ENCODE results near the gene RPH3AL. TPM values are rescaled to one million over a fixed set of nuclear protein-coding genes. Genes with fewer than 3 reads are reported as not detected.

RPH3AL gene
- total and polyA plus RNA-seq, 5 donors, result 4.7 to 11.5 (median 9.1) TPM

DNA sequence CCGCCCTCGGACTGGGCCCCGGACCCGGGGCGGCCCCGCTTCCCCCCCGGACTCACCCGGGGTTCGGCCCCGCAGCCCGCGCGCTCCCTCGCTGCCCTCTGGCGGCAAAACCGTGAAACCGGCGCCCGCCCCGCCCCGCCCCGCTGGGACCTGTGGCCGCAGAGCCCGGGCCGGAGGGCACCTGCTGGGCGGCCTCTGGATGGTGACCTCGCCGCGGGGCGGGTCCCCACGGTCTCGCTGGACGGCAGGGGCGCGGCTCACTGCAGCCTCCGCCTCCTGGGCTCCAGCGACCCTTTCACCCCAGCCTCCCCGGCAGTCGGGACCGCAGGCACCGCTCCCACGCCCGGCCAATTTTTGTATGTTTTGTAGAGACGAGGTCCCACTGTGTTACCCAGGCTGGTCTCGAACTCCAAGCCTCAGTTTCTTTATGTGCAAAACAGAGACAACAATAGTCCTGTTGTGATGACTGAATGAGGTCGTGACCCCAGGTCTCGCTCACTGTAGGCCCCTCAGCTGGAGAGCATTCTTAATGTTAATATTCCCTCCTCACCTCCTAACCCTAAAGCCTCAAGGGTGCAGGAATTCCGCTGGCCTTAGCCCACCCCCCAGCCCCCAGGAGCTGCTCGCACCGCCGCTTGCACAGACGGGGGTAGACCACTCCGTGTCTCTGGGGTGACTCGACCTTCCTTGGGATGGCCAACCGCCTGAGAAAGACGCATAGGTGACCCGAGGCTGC, 33.7 kb upstream of the RPH3AL start:
- H3K9me3 ChIP-seq (ENCODE audit: control insufficient read depth, low read length), result no peaks in the 10 kb centered on the region
- H3K27me3 ChIP-seq (ENCODE audit: control insufficient read depth, insufficient read depth), result no peaks in the 10 kb centered on the region
- peak overlapping the region; percentile 5 for H3K27ac ChIP-seq (ENCODE audit: low read length)
- H3K4me1 ChIP-seq (ENCODE audit: control insufficient read depth, insufficient read depth, low read length), result no peaks in the 10 kb centered on the region
- intact Hi-C loops (cut with DNase I), result loop anchor here in 2 of 4 donors (5.0 kb wide), 1 partner anchor 224 kb away; no protein-coding TSS in a partner anchor
- DNase-seq (peak; percentile 79 to 94 (median 92)), ATAC-seq (peak; percentile 81 to 85)
- 12% methylated on average over 57 of the region's 57 CpGs for WGBS
- peak overlapping the region; percentile 89 for H3K4me3 ChIP-seq (ENCODE audit: low read length)

DNA sequence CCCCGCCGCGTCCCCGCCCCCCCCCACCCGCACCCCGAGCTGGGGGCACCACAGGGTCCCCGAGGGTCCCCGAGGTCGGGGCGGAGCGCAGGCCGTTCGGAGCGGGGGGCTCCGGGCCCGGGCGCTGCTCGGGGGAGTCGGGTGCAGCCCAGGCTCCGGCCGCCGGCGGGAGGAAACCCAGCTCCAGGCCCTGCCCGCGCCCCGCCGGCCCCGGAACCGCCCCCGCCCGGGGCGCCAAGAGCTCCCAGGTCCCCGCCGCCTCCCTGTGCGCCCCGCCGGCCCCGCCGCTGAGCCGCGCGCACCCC, 33.2 kb upstream of the RPH3AL start:
- peak overlapping the region; percentile 5 for H3K27ac ChIP-seq (ENCODE audit: low read length)
- H3K9me3 ChIP-seq (ENCODE audit: control insufficient read depth, low read length), result no peaks in the 10 kb centered on the region
- ATAC-seq (no peak), DNase-seq (peak in 1 of 3 donors; percentile 31)
- H3K4me1 ChIP-seq (ENCODE audit: control insufficient read depth, insufficient read depth, low read length), result no peaks in the 10 kb centered on the region
- under 1% methylated on average over 41 of the region's 42 CpGs for WGBS
- intact Hi-C loops (cut with DNase I), result loop anchor here in 2 of 4 donors (5.0 kb wide), 1 partner anchor 223 kb away; no protein-coding TSS in a partner anchor
- H3K27me3 ChIP-seq (ENCODE audit: control insufficient read depth, insufficient read depth), result no peaks in the 10 kb centered on the region
- H3K4me3 ChIP-seq (ENCODE audit: low read length), result peak overlapping the region; percentile 89

DNA sequence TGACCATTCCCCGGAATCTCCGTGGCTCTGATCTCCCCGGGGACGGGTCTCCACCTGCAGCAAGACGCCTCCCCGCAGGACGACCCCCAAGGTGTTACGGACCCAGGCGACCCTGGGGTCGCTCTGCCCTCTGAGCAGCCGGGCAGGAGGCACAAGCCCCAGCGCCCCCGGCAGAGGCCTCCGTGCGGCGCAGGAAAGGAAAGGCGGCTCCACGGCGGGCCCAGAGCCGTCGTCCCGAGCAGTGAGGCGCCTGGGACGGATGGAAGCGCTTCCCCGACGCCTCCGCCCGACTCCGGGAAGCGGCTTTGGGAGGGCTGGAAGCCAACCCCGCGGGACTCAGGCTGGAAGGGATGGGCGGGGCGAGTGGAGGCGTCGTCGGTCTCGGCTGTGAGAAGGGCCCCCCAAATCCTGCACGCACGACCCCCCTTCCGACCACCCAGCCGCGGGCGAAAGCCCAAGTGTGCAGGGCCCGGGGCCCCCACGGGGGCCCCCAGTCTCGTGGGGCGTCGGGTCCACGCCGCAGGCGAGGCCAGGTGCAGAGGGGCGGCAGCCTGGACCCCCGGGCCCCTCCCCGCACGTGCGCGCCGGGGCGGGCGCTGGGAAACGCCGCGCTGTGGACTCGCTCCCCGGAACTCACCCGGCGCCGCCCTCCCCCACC, 32.7 kb upstream of the RPH3AL start:
- ATAC-seq, result peak; percentile 78 to 85
- WGBS, result under 1% methylated on average over 70 of the region's 70 CpGs
- Histone ChIP-seq H3K9me3 (ENCODE audit: control insufficient read depth, low read length) (no peaks in the 10 kb centered on the region), H3K4me1 (ENCODE audit: control insufficient read depth, insufficient read depth, low read length) (no peaks in the 10 kb centered on the region), H3K27ac (ENCODE audit: low read length) (peak overlapping the region; percentile 94), H3K27me3 (ENCODE audit: control insufficient read depth, insufficient read depth) (no peaks in the 10 kb centered on the region), H3K4me3 (ENCODE audit: low read length) (peak overlapping the region; percentile 89)
- intact Hi-C loops (cut with DNase I), result loop anchor here in 2 of 4 donors (5.0 kb wide), 1 partner anchor 223 kb away; no protein-coding TSS in a partner anchor
- peak; percentile 80 to 89 (median 89) for DNase-seq

DNA sequence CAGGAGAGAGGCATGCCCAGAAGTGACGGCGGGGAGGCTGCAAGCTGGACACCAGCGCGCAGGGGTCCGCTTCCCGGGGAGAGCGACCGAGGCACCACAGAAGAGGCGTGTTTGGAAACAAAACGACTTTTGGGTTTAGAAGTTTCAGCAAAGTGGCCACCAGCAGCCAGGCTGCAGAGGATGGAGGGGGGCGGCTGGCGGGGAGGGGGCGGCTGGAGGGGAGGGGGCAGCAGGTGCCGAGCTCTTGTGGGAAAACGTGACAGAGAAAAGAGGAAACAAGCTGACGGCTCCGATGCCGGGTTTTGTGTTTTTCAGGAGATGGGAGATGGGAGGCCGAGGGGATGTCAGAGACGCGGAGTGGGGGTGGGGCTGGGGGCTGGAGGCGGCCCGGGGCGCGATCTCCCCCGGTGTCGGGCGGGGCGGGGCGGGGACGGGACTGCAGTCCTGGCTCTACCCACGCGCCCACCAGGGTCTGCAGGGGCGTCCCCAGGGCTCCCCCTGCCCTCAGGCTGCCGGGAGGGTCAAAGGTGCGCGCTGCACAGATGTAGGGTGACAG, 32.1 kb upstream of the RPH3AL start:
- Histone ChIP-seq H3K9me3 (ENCODE audit: control insufficient read depth, low read length) (no peaks in the 10 kb centered on the region), H3K4me3 (ENCODE audit: low read length) (peak overlapping the region; percentile 89), H3K4me1 (ENCODE audit: control insufficient read depth, insufficient read depth, low read length) (no peaks in the 10 kb centered on the region), H3K27ac (ENCODE audit: low read length) (peak overlapping the region; percentile 94), H3K27me3 (ENCODE audit: control insufficient read depth, insufficient read depth) (no peaks in the 10 kb centered on the region)
- DNase-seq (peak in 1 of 3 donors; percentile 69), ATAC-seq (peak; percentile 20)
- WGBS, result 37% methylated on average over 37 of the region's 37 CpGs
- intact Hi-C loops (cut with DNase I), result loop anchor here in 2 of 4 donors (5.0 kb wide), 1 partner anchor 222 kb away; no protein-coding TSS in a partner anchor

DNA sequence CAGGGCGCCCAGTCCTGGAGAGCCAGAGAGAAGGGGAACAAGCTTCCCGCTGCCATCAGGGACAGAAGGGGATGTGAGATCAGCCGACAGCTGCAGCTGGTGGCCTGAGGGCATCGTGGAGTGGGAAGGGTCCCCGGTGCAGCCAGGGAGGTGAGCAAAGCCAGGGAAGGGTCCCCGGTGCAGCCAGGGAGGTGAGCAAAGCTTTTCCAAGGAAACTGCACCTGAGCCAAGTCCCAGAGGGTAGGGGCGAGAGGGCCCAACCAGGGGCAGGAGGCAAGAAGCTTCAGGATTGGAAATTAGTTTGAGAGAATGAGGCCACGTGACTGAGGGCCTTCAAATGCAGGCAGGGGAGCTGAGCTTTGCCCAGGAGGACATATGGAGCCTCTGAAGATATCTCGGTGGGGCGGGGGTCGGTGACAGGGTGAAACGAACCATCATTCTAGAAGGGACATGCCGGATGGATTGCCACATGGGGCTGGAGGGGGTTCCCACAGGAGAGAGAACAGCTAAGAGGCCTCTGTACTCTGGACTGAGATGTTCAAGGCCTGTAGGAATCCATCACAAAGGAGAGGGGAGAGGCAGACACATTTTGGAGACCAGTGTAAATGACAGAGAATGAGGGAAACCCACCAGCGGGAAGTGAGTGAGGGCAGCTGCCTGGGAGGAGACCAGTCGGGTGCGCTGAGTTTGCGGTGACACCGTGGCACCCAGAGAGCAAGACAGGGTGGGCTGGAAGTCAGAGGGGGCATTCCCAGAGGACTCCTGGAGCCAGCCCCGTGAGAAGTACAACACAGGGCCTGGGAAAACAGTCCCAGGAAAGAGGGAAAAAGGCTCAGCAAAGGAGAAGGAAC, 31.4 kb upstream of the RPH3AL start:
- intact Hi-C loops (cut with DNase I), result no loop called here
- 86% methylated on average over 19 of the region's 19 CpGs for WGBS
- Histone ChIP-seq H3K27me3 (ENCODE audit: control insufficient read depth, insufficient read depth) (no peaks in the 10 kb centered on the region), H3K27ac (ENCODE audit: low read length) (no peak overlapping the region), H3K4me3 (ENCODE audit: low read length) (no peak overlapping the region), H3K9me3 (ENCODE audit: control insufficient read depth, low read length) (no peaks in the 10 kb centered on the region), H3K4me1 (ENCODE audit: control insufficient read depth, insufficient read depth, low read length) (peaks cover 3% of the 10 kb centered on the region)
- ATAC-seq (no peak), DNase-seq (no peak)

DNA sequence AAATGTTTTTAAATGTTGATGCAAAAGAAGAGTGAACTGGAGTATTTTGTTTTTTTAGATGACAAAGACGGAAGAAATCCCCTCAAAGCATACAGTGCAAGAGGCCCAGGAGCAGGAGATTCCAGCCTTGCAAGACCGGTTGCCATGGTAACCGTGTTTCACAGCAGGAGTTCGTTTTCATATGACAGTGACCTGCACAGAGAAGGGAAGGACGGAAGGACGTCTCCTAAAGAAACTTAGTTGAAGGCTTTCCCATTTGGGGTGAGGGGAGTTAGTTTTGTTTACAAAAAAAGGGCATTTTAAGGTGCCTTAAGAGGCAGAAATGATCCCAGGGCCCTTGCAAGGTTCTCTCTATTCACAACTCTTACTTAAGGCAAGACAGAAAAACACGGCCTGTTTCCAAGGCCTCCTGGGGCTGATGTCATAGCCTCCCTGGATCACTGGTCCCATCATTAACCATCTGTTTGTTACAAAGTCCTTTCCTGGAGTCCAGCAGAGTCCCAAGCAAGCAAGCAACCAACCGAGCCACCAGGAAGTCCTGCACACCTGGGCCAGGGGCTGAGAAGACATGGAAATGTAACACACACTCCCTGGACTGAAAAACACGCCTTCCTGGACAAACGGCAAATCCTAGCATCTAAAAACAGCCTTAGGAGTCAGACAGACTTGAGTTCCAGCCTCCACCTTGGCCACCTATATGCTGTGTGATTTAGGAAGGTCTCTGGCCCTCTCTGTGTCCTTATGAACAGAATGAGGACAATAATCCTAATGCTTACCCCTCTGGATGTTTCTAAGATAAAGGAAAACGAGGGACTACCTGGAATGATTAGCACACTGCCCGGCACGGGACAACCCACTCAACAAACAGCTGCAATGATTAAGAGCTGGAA, 30.3 kb upstream of the RPH3AL start:
- no peak for ATAC-seq
- intact Hi-C loops (cut with DNase I), result no loop called here

DNA sequence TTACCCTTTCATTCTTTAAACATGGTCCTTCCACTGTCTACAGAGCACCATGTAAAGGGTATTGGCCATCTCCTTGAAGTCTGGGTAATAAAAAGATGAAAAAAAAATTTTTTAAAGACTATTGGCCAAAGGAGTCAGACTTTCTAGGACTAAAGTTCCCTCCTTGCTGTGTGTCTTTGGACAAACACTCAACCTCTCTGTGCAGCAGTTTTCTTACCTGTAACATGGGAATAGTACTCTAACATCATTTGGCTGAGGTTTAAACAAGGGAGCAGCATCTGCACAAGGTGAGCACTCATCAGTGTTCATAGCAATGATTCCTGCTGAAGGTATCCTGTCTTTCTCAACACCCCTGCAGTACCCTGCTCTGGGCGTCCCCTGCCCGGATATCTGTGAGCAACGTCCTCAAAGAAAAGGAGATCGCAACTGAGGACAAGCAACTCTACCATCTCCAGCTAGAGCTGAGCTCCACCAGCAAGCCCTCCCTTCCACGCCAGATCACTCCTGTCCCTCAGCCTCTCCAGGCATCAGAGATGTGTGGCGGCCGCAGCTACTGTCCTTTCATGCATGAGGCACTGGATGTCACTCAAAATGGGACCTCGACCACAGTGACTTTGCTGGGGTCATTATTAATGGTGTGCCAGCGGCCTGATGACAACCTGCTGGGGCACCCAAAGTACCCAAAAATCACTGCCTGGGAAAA, 29.5 kb upstream of the RPH3AL start:
- H3K27me3 ChIP-seq (ENCODE audit: control insufficient read depth, insufficient read depth), result no peaks in the 10 kb centered on the region
- intact Hi-C loops (cut with DNase I), result no loop called here
- no peak overlapping the region for H3K4me3 ChIP-seq (ENCODE audit: low read length)
- ATAC-seq (no peak), DNase-seq (no peak)
- 81% methylated on average over 9 of the region's 9 CpGs for WGBS
- H3K4me1 ChIP-seq (ENCODE audit: control insufficient read depth, insufficient read depth, low read length), result peaks cover 4% of the 10 kb centered on the region
- H3K27ac ChIP-seq (ENCODE audit: low read length), result no peak overlapping the region
- H3K9me3 ChIP-seq (ENCODE audit: control insufficient read depth, low read length), result no peaks in the 10 kb centered on the region

More for the DNA sequence above, 30.3 kb upstream of the RPH3AL start:
- Histone ChIP-seq H3K27ac (ENCODE audit: low read length) (no peak overlapping the region), H3K4me1 (ENCODE audit: control insufficient read depth, insufficient read depth, low read length) (peaks cover 4% of the 10 kb centered on the region), H3K4me3 (ENCODE audit: low read length) (no peak overlapping the region), H3K27me3 (ENCODE audit: control insufficient read depth, insufficient read depth) (no peaks in the 10 kb centered on the region), H3K9me3 (ENCODE audit: control insufficient read depth, low read length) (no peaks in the 10 kb centered on the region)
- no peak for DNase-seq
- 58% methylated on average over 13 of the region's 13 CpGs for WGBS

DNA sequence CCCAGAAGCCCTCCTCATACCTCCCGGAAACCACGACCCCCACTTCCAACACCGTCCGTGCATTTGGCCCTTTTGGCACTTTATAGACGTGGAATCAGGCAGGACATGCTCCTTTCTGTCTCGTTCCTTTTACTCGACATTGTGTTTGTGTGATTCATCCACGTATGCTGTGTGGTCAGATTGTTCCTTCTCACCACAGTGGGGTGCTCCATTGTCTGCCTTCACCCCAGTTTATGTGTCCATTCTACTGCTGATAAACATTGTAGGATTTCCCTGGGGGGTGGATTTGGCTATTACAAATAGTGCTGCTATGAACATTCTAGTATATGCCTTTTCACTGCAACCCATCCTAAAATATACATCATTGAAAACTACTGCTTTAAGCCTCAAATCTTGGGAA, 28.9 kb upstream of the RPH3AL start:
- 58% methylated on average over 8 of the region's 8 CpGs for WGBS
- Histone ChIP-seq H3K27ac (ENCODE audit: low read length) (no peak overlapping the region), H3K9me3 (ENCODE audit: control insufficient read depth, low read length) (no peaks in the 10 kb centered on the region), H3K4me1 (ENCODE audit: control insufficient read depth, insufficient read depth, low read length) (peaks cover 4% of the 10 kb centered on the region), H3K4me3 (ENCODE audit: low read length) (no peak overlapping the region), H3K27me3 (ENCODE audit: control insufficient read depth, insufficient read depth) (no peaks in the 10 kb centered on the region)
- DNase-seq (no peak), ATAC-seq (no peak)
- intact Hi-C loops (cut with DNase I), result no loop called here

DNA sequence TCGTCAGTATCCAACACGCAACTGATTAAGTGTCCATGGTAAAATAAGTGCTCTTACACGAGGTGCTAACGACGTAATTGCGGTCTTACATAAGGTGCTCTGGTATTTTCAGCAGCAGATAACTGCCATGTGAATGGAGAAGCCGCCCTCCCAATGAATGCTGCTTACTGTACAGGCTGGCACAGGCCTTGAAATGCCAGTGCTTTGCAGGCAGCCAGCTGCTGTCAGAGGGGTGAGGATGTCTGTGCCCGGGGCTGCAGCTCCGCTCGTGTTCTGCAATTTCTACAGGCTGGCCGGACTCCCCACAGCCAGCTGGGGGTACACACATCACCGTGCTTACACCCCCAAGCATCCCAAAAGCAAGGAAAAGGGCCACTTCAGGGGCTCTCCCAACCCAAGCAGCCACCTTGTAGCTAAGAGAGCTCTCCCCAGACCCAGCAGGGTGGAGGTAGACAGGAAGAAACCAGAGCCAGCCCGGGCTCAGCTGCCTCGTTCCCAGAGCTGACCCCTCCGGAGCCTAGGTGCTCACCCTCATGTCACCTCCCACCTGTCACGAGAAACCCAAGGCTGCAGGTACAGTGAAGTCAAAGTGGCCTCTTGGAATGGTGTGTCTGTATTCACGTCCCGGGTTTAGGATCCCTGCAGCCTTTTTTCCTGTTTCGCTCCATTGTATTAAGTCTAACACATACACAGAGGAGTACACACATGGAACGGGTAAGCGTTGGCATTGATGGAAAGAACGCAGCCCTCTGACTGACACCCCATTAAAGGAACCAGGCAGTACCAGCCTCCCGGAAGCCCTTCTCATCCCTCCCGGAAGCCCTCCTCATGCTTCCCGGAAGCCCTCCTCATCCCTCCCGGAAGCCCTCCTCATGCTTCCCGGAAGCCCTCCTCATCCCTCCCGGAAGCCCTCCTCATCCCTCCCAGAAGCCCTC, 27.2 kb upstream of the RPH3AL start:
- no peak for DNase-seq
- Histone ChIP-seq H3K27me3 (ENCODE audit: control insufficient read depth, insufficient read depth) (no peaks in the 10 kb centered on the region), H3K27ac (ENCODE audit: low read length) (no peak overlapping the region), H3K4me1 (ENCODE audit: control insufficient read depth, insufficient read depth, low read length) (peaks cover 4% of the 10 kb centered on the region), H3K4me3 (ENCODE audit: low read length) (no peak overlapping the region), H3K9me3 (ENCODE audit: control insufficient read depth, low read length) (no peaks in the 10 kb centered on the region)
- intact Hi-C loops (cut with DNase I), result no loop called here
- 71% methylated on average over 28 of the region's 28 CpGs for WGBS
- ATAC-seq, result peak; percentile 47 to 72

Data from right cardiac atrium (tissue), 5 donors.